GM12891 (cell line): ENCODE measurements around the gene SERPINE1.

ENCODE experiments used
- POLR2A ChIP-seq: IDR thresholded peaks from 2 replicates; pipeline ENCODE4 v1.6.1; 2011; ENCODE audit warnings: low read depth, low read length, control low read depth
- SPI1 ChIP-seq: IDR thresholded peaks from 2 replicates; pipeline ENCODE4 v1.6.1; 2011; ENCODE audit warnings: low read depth, low read length, control low read depth

DNA sequence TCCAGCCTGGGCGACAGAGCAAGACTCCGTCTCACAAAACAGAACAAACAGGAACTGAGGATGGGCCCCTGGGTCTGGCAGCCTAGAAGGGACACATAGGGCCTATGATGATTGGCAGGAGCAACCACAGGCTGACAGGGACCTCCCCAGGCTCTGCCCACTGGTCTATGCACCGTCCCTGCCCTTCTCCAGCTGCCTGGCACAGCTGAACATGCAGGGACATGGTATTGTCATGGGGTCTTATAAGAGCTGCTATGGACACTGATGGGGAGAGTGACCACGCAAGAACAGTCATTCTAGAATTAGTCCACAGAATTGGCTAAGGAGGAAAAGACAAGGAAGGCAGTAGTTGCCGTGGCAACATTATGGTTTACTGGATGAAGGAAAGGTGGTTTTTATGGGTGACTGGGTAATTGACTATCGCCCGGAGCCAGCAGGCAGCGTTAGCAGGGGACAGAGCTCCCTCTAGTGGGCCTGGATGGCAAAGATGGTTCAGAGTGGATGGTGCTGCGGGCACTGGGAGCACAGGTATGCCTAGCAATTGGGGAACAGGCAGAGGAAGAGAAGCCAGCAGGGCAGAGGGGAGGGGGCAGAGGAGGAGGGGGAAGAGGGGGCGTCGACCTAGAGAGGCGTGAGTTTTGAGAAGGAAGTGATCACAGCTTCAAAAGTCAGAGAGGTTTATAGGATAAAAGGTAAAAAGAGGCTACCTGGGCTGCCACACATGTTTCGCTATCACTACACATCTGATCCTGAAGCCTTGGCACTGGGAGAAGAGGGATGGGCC, 49.4 kb upstream of the SERPINE1 start:
- 0 out of 2 replicates have a peak, but pooled peaks have one; percentile 34 for TF ChIP-seq SPI1
- no peak for TF ChIP-seq POLR2A
